Small intestine (tissue), 7 donors: ENCODE results near the gene RASGEF1C. TPM values are rescaled to one million over a fixed set of nuclear protein-coding genes. Genes with fewer than 3 reads are reported as not detected.

ENCODE experiments used
- DNase-seq, 2 donors: peaks; one replicate each; pipeline versions ENCODE4 v3.0.0 to v3.0.0-alpha.2; 2013
- FAIRE-seq: peaks from 2 replicates; lab custom pipeline; 2012; peaks lifted over from hg19 to GRCh38; lab: Jason Lieb, UNC
- H3K27ac ChIP-seq, 3 donors: one replicate each; pipeline ENCODE4 v1.5.1; 2013; ENCODE audit warnings: low read length in 2 of 3, mild to moderate bottlenecking in 2 of 3, control low read depth in 1 of 3, inconsistent platforms in 1 of 3, low read depth in 1 of 3, moderate library complexity in 1 of 3
- H3K27me3 ChIP-seq, 3 donors: one replicate each; pipeline ENCODE4 v1.6.1; 2013; ENCODE audit warnings: low read length in 3 of 3, inconsistent platforms in 1 of 3; ENCODE audit not compliant: control insufficient read depth in 3 of 3, insufficient read depth in 3 of 3
- H3K36me3 ChIP-seq, 3 donors: one replicate each; pipeline ENCODE4 v1.6.1; 2013; ENCODE audit warnings: low read length in 3 of 3, inconsistent platforms in 1 of 3, low read depth in 1 of 3, mild to moderate bottlenecking in 1 of 3, moderate library complexity in 1 of 3; ENCODE audit not compliant: control insufficient read depth in 3 of 3, insufficient read depth in 2 of 3
- H3K4me1 ChIP-seq, 3 donors: one replicate each; pipeline ENCODE4 v1.6.1; 2013; ENCODE audit warnings: low read length in 2 of 3, inconsistent platforms in 1 of 3, low read depth in 1 of 3, mild to moderate bottlenecking in 1 of 3, moderate library complexity in 1 of 3; ENCODE audit not compliant: control insufficient read depth in 3 of 3, insufficient read depth in 2 of 3
- H3K4me3 ChIP-seq, 3 donors: one replicate each; pipeline ENCODE4 v1.5.1; 2013; ENCODE audit warnings: low read length in 3 of 3, control low read depth in 1 of 3, inconsistent platforms in 1 of 3, low read depth in 1 of 3, mild to moderate bottlenecking in 1 of 3, moderate library complexity in 1 of 3
- H3K9me3 ChIP-seq, 2 donors: one replicate each; pipeline ENCODE4 v1.6.1; 2013; ENCODE audit warnings: low read depth in 1 of 2, low read length in 1 of 2; ENCODE audit not compliant: control insufficient read depth in 2 of 2, insufficient read depth in 1 of 2
- WGBS, 3 donors: extraction: QIAGEN DNeasy Blood & Tissue Kit; methylation state at CpG; one replicate each; pipeline ENCODE4 v1.1.7; 2013; 5-methylcytosine and 5-hydroxymethylcytosine counted together
- polyA plus RNA-seq, 4 donors: library from polyadenylated mRNA; stranded (reverse) in 3 of 4; unstranded in 1 of 4; fragments of 200-250 nt in 3 of 4; fragments of 120-200 nt in 1 of 4; gene quantifications; one replicate each; pipeline versions ENCODE4 v1.2.1 to v1.2.3, GENCODE V29; 2013
- donor health status: healthy with polysubstance abuse.
- donor health status: control.
- donor health status: control.
- donor health status: Bipolar disorder and iron deficiency.
- donor health status: healthy.

RASGEF1C gene
- polyA plus RNA-seq, 4 donors, result 0.37 to 0.54 (median 0.40) TPM; not detected in 1

DNA sequence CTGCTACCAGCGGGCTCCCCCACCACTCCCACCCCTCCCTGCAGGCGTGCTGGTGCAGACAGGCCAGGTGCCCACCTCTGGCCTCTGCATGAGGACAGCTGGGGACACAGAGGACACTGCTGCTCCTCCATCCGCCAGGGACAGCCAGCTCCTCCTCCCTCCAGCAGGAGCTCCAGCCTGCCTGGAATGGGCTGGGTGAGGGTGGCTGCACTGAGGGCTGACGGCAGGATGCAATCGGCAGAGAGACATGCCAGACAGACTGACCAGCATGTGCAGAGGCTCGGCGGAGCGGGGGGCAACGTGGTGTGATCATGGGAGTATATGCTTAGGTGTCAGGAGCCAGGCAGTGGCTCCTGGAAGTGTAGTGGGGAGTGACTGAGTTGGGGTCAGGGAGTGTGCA is 68.4 kb downstream of the RASGEF1C start:
- no peak overlapping the region for H3K27ac ChIP-seq
- no peaks in the 10 kb centered on the region for H3K36me3 ChIP-seq
- H3K4me1 ChIP-seq, result no peaks in the 10 kb centered on the region
- WGBS, 3 donors, result 60 to 63% (median 62%) methylated on average over 9 of the region's 9 CpGs
- no peaks in the 10 kb centered on the region for H3K9me3 ChIP-seq
- no peak for FAIRE-seq
- peaks cover 0 to 2% (median 0%) of the 10 kb centered on the region in 3 donors for H3K27me3 ChIP-seq
- H3K4me3 ChIP-seq, result no peak overlapping the region
- no peak for DNase-seq

DNA sequence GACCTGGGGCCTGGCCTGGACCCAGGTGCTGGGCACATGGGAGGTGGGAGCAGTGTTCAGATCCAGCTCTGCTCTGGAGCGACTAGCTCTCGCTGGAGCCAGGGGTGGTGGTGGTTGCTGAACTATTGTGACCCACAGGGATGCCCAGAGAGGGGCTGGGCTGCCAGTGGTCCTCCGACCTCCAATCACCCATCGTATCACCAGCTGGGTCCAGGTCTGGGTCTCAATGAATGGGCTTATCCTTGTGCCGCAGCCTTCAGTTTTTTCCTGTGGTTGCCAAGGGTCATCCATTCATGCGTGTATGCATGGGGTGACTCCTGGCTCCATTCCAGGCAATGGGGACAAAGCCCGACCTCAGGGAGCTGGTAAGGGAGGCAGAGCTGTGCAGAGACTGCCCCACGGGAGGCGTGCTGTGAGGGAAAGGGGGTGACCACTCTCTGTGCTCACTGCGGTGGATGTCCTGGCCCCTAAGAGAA is 68.9 kb downstream of the RASGEF1C start:
- FAIRE-seq, result no peak
- Histone ChIP-seq H3K9me3 (no peaks in the 10 kb centered on the region), H3K27ac (no peak overlapping the region), H3K36me3 (no peaks in the 10 kb centered on the region), H3K4me3 (no peak overlapping the region), H3K27me3 (peaks cover 0 to 2% (median 0%) of the 10 kb centered on the region in 3 donors), H3K4me1 (no peaks in the 10 kb centered on the region)
- DNase-seq, result no peak
- WGBS, 3 donors, result 60 to 72% (median 60%) methylated on average over 10 of the region's 10 CpGs

DNA sequence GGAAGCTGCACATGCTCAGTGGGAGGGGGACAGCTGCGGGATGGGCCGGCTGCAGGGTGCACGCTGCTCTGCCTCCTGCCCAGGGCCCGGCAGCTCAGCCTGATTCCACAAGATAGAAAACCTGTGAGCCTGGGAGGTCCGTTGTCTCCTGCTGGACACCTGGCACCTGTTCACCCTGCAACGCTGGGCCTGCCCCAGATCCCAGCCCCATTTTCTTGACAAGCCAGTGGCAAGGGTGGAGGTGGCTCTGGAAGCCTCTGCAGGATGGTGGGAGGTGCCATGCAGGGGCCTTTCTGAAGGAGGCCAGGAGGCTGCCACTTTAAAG is 69.3 kb downstream of the RASGEF1C start:
- WGBS, 3 donors, result 19 to 69% (median 21%) methylated on average over 6 of the region's 6 CpGs
- Histone ChIP-seq H3K27ac (no peak overlapping the region), H3K9me3 (no peaks in the 10 kb centered on the region), H3K4me3 (no peak overlapping the region), H3K27me3 (peaks cover 0 to 2% (median 0%) of the 10 kb centered on the region in 3 donors), H3K4me1 (no peaks in the 10 kb centered on the region), H3K36me3 (no peaks in the 10 kb centered on the region)
- DNase-seq (no peak), FAIRE-seq (no peak)

DNA sequence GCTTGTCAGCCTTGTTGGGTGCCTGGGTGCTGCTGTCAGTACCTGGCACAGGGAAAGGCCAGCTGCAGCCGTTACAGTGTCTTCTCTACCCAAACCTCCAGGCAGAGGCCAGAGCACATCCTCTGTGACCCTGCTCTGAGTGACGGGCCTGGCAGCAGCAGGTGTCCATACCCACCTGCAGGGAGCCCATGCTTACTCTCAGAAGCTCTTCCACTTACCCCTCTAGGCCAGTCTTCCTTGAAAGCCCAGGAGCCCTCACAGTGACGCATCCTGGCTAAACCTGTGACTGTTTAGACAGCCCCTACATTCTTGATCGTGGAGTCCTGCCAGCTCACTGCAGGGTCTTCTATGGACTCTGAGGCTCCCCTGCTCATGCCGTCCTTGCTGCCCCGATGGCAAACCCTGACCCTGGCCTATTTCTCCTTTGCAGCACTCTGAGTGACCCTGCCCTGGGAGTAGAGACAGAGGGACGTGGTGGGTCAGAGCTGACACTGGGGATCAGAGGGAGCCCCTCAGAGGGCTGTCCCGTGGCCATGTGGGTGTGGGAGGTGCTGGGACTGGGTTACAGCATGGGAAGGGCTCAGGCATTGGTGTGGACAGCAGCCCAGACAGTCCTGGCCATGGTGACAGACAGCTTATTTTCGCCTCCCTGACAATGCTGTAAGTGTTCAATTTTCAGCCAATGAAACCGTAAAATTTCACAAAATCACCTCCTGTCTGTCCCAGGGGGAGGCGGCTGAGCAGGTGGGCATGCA is 69.9 kb downstream of the RASGEF1C start:
- Histone ChIP-seq H3K4me1 (no peaks in the 10 kb centered on the region), H3K27ac (no peak overlapping the region), H3K27me3 (peaks cover 0 to 2% (median 0%) of the 10 kb centered on the region in 3 donors), H3K9me3 (no peaks in the 10 kb centered on the region), H3K36me3 (no peaks in the 10 kb centered on the region), H3K4me3 (no peak overlapping the region)
- FAIRE-seq, result no peak
- no peak for DNase-seq
- 50 to 63% (median 56%) methylated on average over 11 of the region's 11 CpGs for WGBS, 3 donors

DNA sequence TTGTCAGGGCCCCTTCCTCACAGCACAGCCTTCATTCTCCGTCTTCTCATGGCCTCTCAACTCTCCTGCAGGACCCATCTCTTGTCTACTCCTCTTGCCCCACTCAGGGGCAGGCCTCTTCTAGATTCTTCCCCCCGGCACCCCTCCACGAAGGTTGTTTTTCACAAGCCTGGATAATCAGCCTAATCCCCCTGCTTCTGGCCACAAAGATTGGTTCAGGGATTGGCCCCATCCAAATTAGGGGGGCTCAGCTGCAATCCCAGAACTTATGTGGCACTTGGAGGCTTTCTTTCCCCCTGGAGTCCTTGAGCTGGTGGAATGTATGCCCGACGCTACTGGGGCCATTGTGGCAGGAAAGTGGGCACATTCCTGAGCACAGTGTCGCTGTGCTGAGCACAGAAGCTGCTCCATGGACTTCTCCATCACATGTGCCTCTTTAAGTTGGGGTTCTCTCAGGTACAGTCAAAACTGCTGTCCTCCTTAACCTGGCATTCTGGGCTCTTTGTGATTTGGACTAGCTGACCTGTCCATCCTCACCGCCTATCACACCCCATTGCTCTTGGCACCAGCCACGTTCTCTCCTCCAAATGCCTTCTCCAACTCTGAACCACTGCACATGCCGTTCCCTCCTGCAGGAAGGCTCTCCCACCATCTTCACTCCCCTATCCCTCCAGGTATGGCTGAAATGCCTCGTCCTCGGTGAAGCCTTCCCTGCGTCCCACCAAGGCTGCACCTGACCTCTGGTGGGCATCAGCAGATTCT is 70.6 kb downstream of the RASGEF1C start:
- H3K27ac ChIP-seq, result no peak overlapping the region
- WGBS, 3 donors, result 64 to 78% (median 69%) methylated on average over 12 of the region's 12 CpGs
- no peaks in the 10 kb centered on the region for H3K4me1 ChIP-seq
- DNase-seq (no peak), FAIRE-seq (no peak)
- H3K36me3 ChIP-seq, result no peaks in the 10 kb centered on the region
- H3K4me3 ChIP-seq, result no peak overlapping the region
- peaks cover 0 to 2% (median 0%) of the 10 kb centered on the region in 3 donors for H3K27me3 ChIP-seq
- no peaks in the 10 kb centered on the region for H3K9me3 ChIP-seq

DNA sequence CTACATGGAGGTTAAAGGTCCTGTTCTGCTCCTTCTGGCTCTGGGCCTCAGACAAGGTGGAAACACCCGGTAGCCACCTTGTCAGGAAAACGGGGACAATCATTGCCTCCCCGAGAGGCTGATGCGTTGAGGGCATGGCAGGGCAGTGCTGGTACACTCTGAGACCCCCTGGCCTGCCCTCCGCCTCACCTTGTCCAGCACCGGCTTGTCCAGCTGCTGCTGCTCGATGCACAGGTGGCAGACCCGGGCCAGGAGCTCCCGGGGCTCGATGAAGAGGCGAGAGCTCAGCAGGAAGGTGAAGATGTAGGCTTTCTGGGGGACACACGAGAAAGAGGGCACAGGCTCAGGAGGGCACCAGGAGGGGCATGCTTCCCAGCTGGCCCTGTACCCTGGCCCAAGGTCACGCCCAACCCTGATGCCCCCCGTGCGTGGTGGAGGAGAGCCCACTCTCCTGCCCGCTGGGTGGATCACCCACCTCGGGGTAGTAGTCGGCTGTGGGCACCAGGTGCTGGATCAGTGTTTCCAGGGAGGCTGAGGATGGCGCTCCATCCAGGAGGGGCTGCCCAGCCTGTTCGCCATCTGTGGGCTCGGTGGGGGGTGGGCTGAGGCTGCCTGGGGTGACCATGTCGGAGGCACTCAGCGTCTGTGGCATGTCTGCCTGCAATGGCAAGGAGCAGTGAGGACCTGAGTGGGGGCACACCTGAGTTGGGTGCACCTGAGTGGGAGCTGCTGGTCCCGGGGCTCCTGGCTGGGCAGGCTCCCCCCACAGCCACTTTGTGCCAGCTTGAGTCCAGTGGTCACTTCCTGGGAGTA is 71.4 kb downstream of the RASGEF1C start:
- no peaks in the 10 kb centered on the region for H3K4me1 ChIP-seq
- no peaks in the 10 kb centered on the region for H3K9me3 ChIP-seq
- no peak for FAIRE-seq
- DNase-seq, result no peak
- peaks cover 0 to 2% (median 0%) of the 10 kb centered on the region in 3 donors for H3K27me3 ChIP-seq
- 82 to 90% (median 84%) methylated on average over 23 to 24 of the region's 24 CpGs for WGBS, 3 donors
- H3K4me3 ChIP-seq, result no peak overlapping the region
- no peak overlapping the region for H3K27ac ChIP-seq
- no peaks in the 10 kb centered on the region for H3K36me3 ChIP-seq

DNA sequence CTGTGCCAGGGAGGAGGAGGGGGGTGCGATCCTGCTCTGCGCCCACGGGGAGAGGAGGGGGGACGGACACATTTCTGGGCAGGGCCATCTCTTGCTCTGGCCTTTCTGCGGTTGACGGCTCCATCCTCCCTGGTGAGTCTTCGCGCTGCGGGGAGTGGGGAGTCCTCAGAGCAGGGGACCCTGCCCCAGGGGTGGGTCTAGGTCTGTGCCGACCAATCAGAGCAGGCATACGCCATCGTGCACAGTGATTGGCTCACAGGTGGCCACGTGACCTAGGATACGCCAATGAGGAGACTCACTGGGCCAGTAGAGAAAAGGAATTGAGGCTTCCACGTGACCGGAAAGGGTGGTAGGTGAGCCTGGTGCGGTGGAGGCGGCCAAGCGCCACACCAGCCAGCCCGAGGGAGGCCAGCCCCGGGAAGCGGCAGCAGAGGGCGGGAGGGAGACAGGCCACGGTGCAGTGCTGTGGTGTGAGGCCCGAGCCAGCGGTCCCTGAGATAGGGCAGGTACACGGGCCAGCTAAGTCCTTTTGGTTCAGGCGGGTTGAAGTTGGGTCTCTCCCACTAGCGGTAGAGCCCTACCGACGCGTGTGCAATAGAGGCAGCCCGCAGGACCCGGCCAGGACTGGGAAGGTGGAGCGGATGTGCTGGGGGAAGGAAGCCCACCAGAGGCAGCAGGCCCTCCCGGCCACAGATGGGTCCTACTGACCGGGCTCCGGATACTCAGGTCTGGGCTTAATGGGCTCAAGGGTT is 72.2 kb downstream of the RASGEF1C start:
- H3K9me3 ChIP-seq, result no peaks in the 10 kb centered on the region
- no peak for FAIRE-seq
- 90 to 92% (median 91%) methylated on average over 37 to 38 of the region's 38 CpGs for WGBS, 3 donors
- no peak overlapping the region for H3K27ac ChIP-seq
- DNase-seq, result no peak
- no peaks in the 10 kb centered on the region for H3K4me1 ChIP-seq
- no peak overlapping the region for H3K4me3 ChIP-seq
- peaks cover 0 to 2% (median 0%) of the 10 kb centered on the region in 3 donors for H3K27me3 ChIP-seq
- no peaks in the 10 kb centered on the region for H3K36me3 ChIP-seq
